T-helper 2 cell treated with Interferon-gamma antibody and Interleukin-4, amounts not matched to agents 5 μg/mL and 100 μg/mL, for 36 hours (primary cell): ENCODE results near the gene TRMT2B.
"Not testable (repeated sequence)": the region's sequence is repeated elsewhere in the genome, so short reads cannot be mapped to it uniquely, and the experiment has no call there.

Source experiments
- DNase-seq: peaks from one replicate; pipeline ENCODE4 v3.0.0; 2021; ENCODE audit warnings: low spot score
- H3K27ac Mint-ChIP-seq: one replicate; pipeline ENCODE4 v1.8.0; 2021; ENCODE audit warnings: mild to moderate bottlenecking, mixed read lengths
- H3K27me3 Mint-ChIP-seq: one replicate; pipeline ENCODE4 v1.8.0; 2021; ENCODE audit warnings: low read depth, mixed read lengths
- H3K36me3 Mint-ChIP-seq: one replicate; pipeline ENCODE4 v1.8.0; 2021; ENCODE audit warnings: low read depth, mixed read lengths
- H3K4me1 Mint-ChIP-seq: one replicate; pipeline ENCODE4 v1.8.0; 2021; ENCODE audit warnings: low read depth, mixed read lengths
- H3K4me3 Mint-ChIP-seq: one replicate; pipeline ENCODE4 v1.8.0; 2022; ENCODE audit warnings: mild to moderate bottlenecking, moderate library complexity, mixed read lengths
- H3K9me3 Mint-ChIP-seq: one replicate; pipeline ENCODE4 v1.8.0; 2021; ENCODE audit warnings: mixed read lengths

Gene TRMT2B

GRCh38 chrX:101051153-101051548 is 760 bp downstream of the TRMT2B start:
- H3K9me3 Mint-ChIP-seq, result no peaks in the 10 kb centered on the region
- H3K27ac Mint-ChIP-seq, result peak overlapping the region; percentile 90
- peaks cover 17% of the 10 kb centered on the region for H3K4me1 Mint-ChIP-seq
- H3K4me3 Mint-ChIP-seq, result peak overlapping the region; percentile 91
- H3K27me3 Mint-ChIP-seq, result no peaks in the 10 kb centered on the region
- DNase-seq, result no peak
- peaks cover 11% of the 10 kb centered on the region for H3K36me3 Mint-ChIP-seq

- H3K9me3 Mint-ChIP-seq, result no peaks in the 10 kb centered on the region
- H3K4me1 Mint-ChIP-seq, result peaks cover 2% of the 10 kb centered on the region
- H3K4me3 Mint-ChIP-seq, result no peak overlapping the region
- no peaks in the 10 kb centered on the region for H3K27me3 Mint-ChIP-seq
- H3K27ac Mint-ChIP-seq, result no peak overlapping the region
- H3K36me3 Mint-ChIP-seq, result peaks cover 23% of the 10 kb centered on the region
- DNase-seq, result no peak
Observed at GRCh38 chrX:101040197-101040596, 11.7 kb downstream of the TRMT2B start.

GRCh38 chrX:101037231-101037630 is 14.7 kb downstream of the TRMT2B start:
- peaks cover 26% of the 10 kb centered on the region for H3K36me3 Mint-ChIP-seq
- H3K4me1 Mint-ChIP-seq, result peaks cover 2% of the 10 kb centered on the region
- H3K9me3 Mint-ChIP-seq, result no peaks in the 10 kb centered on the region
- no peak overlapping the region for H3K27ac Mint-ChIP-seq
- DNase-seq, result no peak
- no peaks in the 10 kb centered on the region for H3K27me3 Mint-ChIP-seq
- no peak overlapping the region for H3K4me3 Mint-ChIP-seq

GRCh38 chrX:101029665-101030064 is 22.2 kb downstream of the TRMT2B start:
- H3K27ac Mint-ChIP-seq, result no peak overlapping the region
- peaks cover 11% of the 10 kb centered on the region for H3K4me1 Mint-ChIP-seq
- H3K36me3 Mint-ChIP-seq, result peaks cover 39% of the 10 kb centered on the region
- no peaks in the 10 kb centered on the region for H3K9me3 Mint-ChIP-seq
- no peak for DNase-seq
- H3K4me3 Mint-ChIP-seq, result no peak overlapping the region
- no peaks in the 10 kb centered on the region for H3K27me3 Mint-ChIP-seq

- Mint-ChIP-seq H3K4me3 (no peak overlapping the region), H3K27ac (no peak overlapping the region), H3K27me3 (no peaks in the 10 kb centered on the region), H3K4me1 (peaks cover 11% of the 10 kb centered on the region), H3K9me3 (no peaks in the 10 kb centered on the region), H3K36me3 (peaks cover 39% of the 10 kb centered on the region)
- no peak for DNase-seq
Observed at GRCh38 chrX:101028562-101028961, 23.3 kb downstream of the TRMT2B start.

- Mint-ChIP-seq H3K4me1 (peaks cover 9% of the 10 kb centered on the region), H3K4me3 (no peak overlapping the region), H3K27me3 (no peaks in the 10 kb centered on the region), H3K9me3 (no peaks in the 10 kb centered on the region), H3K27ac (no peak overlapping the region), H3K36me3 (peaks cover 40% of the 10 kb centered on the region)
- no peak for DNase-seq
Observed at GRCh38 chrX:101025126-101025525, 26.8 kb downstream of the TRMT2B start.

GRCh38 chrX:101022020-101022419 is 29.9 kb downstream of the TRMT2B start:
- Mint-ChIP-seq H3K9me3 (no peaks in the 10 kb centered on the region), H3K36me3 (peaks cover 35% of the 10 kb centered on the region), H3K4me3 (no peak overlapping the region), H3K4me1 (no peaks in the 10 kb centered on the region), H3K27ac (no peak overlapping the region), H3K27me3 (no peaks in the 10 kb centered on the region)
- no peak for DNase-seq

GRCh38 chrX:101012031-101012430 is 39.9 kb downstream of the TRMT2B start:
- H3K4me3 Mint-ChIP-seq, H3K9me3 Mint-ChIP-seq, H3K27me3 Mint-ChIP-seq, H3K27ac Mint-ChIP-seq, DNase-seq, H3K4me1 Mint-ChIP-seq: not testable (repeated sequence)
- peaks cover 27% of the 10 kb centered on the region for H3K36me3 Mint-ChIP-seq

GRCh38 chrX:101009090-101009489 is 42.8 kb downstream of the TRMT2B start:
- Mint-ChIP-seq H3K4me1 (no peaks in the 10 kb centered on the region), H3K4me3 (no peak overlapping the region), H3K9me3 (no peaks in the 10 kb centered on the region), H3K27me3 (no peaks in the 10 kb centered on the region), H3K36me3 (peaks cover 16% of the 10 kb centered on the region), H3K27ac (no peak overlapping the region)
- DNase-seq, result no peak

- peaks cover 10% of the 10 kb centered on the region for H3K4me1 Mint-ChIP-seq
Observed at GRCh38 chrX:100999451-100999850, 52.5 kb downstream of the TRMT2B start.

GRCh38 chrX:100995469-100995868 is 56.4 kb downstream of the TRMT2B start:
- H3K4me3 Mint-ChIP-seq, result no peak overlapping the region
- peaks cover 14% of the 10 kb centered on the region for H3K4me1 Mint-ChIP-seq
- H3K27ac Mint-ChIP-seq, result no peak overlapping the region
- no peaks in the 10 kb centered on the region for H3K27me3 Mint-ChIP-seq
- peak; percentile 46 for DNase-seq
- peaks cover 6% of the 10 kb centered on the region for H3K36me3 Mint-ChIP-seq
- no peaks in the 10 kb centered on the region for H3K9me3 Mint-ChIP-seq

More at GRCh38 chrX:100999451-100999850, 52.5 kb downstream of the TRMT2B start:
- H3K27ac Mint-ChIP-seq, result no peak overlapping the region
- no peak for DNase-seq
- peaks cover 2% of the 10 kb centered on the region for H3K36me3 Mint-ChIP-seq
- no peaks in the 10 kb centered on the region for H3K27me3 Mint-ChIP-seq
- no peak overlapping the region for H3K4me3 Mint-ChIP-seq
- no peaks in the 10 kb centered on the region for H3K9me3 Mint-ChIP-seq

- peak; percentile 5 for DNase-seq
- Mint-ChIP-seq H3K36me3 (peaks cover 7% of the 10 kb centered on the region), H3K27ac (no peak overlapping the region), H3K4me1 (peaks cover 14% of the 10 kb centered on the region), H3K4me3 (no peak overlapping the region), H3K27me3 (no peaks in the 10 kb centered on the region), H3K9me3 (no peaks in the 10 kb centered on the region)
Observed at GRCh38 chrX:100994352-100995281, 57.3 kb downstream of the TRMT2B start.

- H3K27me3 Mint-ChIP-seq, result no peaks in the 10 kb centered on the region
- no peaks in the 10 kb centered on the region for H3K9me3 Mint-ChIP-seq
- H3K4me3 Mint-ChIP-seq, result no peak overlapping the region
- no peak for DNase-seq
- peaks cover 5% of the 10 kb centered on the region for H3K36me3 Mint-ChIP-seq
- H3K4me1 Mint-ChIP-seq, result peaks cover 11% of the 10 kb centered on the region
- no peak overlapping the region for H3K27ac Mint-ChIP-seq
Observed at GRCh38 chrX:100990139-100990538, 61.8 kb downstream of the TRMT2B start.

- no peaks in the 10 kb centered on the region for H3K27me3 Mint-ChIP-seq
- H3K36me3 Mint-ChIP-seq, result peaks cover 2% of the 10 kb centered on the region
- H3K9me3 Mint-ChIP-seq, result no peaks in the 10 kb centered on the region
- DNase-seq, result no peak
- no peak overlapping the region for H3K27ac Mint-ChIP-seq
- no peaks in the 10 kb centered on the region for H3K4me1 Mint-ChIP-seq
- H3K4me3 Mint-ChIP-seq, result no peak overlapping the region
Observed at GRCh38 chrX:100984818-100985217, 67.1 kb downstream of the TRMT2B start.

- H3K9me3 Mint-ChIP-seq, H3K27me3 Mint-ChIP-seq, H3K4me3 Mint-ChIP-seq: not testable (repeated sequence)
Observed at GRCh38 chrX:100981498-100981845, 70.4 kb downstream of the TRMT2B start.

More at GRCh38 chrX:100981498-100981845, 70.4 kb downstream of the TRMT2B start:
- not testable (repeated sequence) for H3K27ac Mint-ChIP-seq, H3K4me1 Mint-ChIP-seq, DNase-seq, H3K36me3 Mint-ChIP-seq
